Fibroblast of pulmonary artery (primary cell): ENCODE measurements around the gene MEF2C.
"Not testable (repeated sequence)": the region's sequence is repeated elsewhere in the genome, so short reads cannot be mapped to it uniquely, and the experiment has no call there.

Experiments
- DNase-seq: peaks from one replicate; pipeline ENCODE4 v3.0.0-alpha.2; 2010; ENCODE audit warnings: low read depth
- H3K4me3 ChIP-seq: replicated peaks from 2 replicates; pipeline ENCODE4 v1.5.1; 2011; ENCODE audit warnings: low read depth, mild to moderate bottlenecking, control low read depth, low read length, moderate library complexity
- CTCF ChIP-seq: IDR thresholded peaks from 2 replicates; pipeline ENCODE4 v1.5.1; 2011; ENCODE audit warnings: mild to moderate bottlenecking, control low read depth, low read length, inconsistent platforms; ENCODE audit errors: missing control alignments

The MEF2C gene

GRCh38 chr5:88863523-88863922 lies 19.5 kb downstream of the MEF2C start:
- DNase-seq = no peak
- TF ChIP-seq CTCF = no peak

DNA sequence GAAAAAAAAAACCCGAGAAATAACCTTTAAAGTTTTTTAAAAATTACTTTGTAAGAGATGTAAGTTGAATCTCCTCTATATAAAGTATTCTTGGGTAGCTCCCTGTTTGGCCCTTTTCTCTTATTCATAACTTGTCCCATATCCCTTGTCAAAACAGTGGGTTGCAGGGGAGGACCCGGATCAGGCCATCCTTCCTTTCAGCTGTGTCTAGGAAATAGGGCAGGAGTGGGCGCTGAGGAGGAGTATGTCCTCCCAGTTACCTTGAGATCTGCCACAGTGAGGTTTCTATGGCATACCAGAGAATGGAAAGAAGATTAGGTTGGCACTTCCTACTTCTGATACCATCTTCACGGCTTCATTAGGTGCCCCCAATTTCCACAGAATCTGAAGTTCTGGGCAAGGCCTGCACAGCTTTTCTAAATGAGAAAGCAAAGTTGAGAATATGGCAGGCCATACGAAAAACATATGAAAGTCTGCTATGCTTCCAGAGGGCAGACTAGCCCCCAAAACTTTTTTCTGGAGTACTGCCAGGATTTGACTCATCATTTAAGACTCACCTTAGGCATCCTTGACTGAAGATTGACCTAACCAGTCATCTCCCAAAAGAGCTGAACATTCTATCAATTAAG lies 20.3 kb downstream of the MEF2C start:
- TF ChIP-seq CTCF = no peak
- no peak for DNase-seq
- no peak overlapping the region for H3K4me3 ChIP-seq

More at GRCh38 chr5:88863523-88863922, 19.5 kb downstream of the MEF2C start:
- no peak overlapping the region for H3K4me3 ChIP-seq

DNA sequence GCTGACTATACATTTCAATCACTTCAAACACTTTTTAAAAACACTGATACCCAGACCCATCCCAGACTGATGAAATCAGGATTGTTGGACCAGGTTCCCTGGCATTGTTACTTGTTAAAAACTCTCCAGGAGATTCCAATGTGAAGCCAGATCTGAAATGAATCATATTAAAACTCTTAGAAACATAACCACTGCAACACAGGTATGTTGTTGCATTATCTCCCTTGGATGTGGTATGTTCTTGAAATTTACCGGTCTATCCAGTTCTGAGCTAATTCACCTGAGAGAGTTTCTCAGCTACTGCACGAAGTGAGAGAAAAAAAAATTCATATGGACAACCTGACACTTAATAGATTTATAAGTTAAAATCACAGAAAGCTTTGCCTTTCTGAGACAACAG lies 21.8 kb downstream of the MEF2C start:
- no peak overlapping the region for H3K4me3 ChIP-seq
- no peak for TF ChIP-seq CTCF
- no peak for DNase-seq

GRCh38 chr5:88860501-88860900 lies 22.5 kb downstream of the MEF2C start:
- no peak for TF ChIP-seq CTCF
- peak; percentile 47 for DNase-seq
- no peak overlapping the region for H3K4me3 ChIP-seq

DNA sequence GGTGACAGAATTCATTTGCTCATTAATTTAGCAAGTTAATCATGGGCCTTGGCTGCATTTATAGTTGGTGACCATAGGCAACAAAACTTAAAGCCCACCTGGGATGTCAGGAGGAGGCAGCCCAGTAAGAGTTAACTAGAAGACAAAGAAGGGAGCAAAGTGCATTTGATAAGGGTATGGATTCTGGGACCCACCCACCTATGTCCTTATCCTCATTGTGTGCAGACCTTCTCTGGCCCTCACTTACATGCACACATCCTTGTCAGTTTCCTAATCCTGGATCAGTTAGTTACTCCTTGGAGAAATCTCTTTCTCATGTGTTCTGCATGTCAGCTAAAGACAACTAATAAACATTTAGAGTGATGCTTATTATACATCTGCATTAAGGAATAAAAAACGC lies 24.6 kb downstream of the MEF2C start:
- TF ChIP-seq CTCF = no peak
- H3K4me3 ChIP-seq = no peak overlapping the region
- DNase-seq = no peak

DNA sequence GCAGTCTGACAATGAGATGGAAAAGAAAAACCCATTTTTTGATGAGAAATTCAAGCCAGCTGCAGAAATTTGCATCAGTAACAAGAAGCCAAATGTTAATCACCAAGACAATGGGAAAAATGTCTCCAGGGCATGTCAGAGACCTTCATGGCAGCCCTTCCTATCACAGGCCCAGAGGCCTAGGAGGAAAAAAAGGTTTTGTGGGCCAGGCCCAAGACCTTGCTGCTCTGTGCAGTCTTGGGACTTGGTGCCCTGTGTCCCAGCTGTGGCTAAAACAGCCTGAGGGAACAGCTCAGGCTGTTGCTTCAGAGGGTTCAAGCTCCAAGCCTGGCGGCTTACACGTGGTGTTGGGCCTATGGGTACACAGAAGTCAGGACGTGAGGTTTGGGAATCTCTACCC lies 26.6 kb downstream of the MEF2C start:
- not testable (repeated sequence) for H3K4me3 ChIP-seq, DNase-seq

DNA sequence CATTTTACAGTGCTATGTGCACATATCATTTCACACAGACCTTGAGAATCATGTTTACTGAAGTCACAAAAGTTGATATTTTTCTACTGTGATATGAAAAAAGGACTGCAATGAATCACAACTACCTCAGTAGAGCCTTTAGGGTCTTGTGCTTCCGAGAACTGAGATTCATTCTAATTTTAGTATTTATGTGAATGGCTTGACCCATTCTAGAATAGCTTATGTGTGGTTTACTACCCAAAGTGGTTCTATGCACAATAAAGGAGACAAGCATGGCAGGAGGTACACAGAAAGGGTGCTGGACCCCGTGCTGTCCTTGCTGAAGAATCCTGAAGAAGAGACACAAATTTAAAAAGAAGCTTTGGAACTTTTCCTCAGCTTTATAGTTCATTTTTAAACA lies 28.2 kb downstream of the MEF2C start:
- DNase-seq = no peak
- no peak for TF ChIP-seq CTCF
- H3K4me3 ChIP-seq = no peak overlapping the region

DNA sequence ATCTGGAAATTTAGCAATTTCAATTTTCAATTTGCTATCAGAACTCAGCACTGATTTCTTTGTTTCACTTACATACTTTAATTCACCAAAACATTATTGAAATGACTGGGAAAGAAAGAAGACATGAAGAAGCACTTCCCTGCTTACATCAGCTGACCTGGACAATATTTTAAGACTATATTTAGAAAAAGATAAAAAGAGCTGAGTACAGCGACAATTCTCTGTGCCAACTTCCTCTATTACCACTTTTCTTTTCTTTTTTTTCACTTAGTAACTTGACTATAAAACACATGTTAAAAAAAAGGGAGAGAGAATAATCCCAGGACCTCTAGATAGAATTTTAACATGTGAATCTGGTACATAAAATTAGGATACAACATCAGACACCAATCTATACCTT lies 35.6 kb downstream of the MEF2C start:
- DNase-seq = no peak
- no peak overlapping the region for H3K4me3 ChIP-seq
- no peak for TF ChIP-seq CTCF
